Lower leg skin (tissue), 3 donors: ENCODE data around the gene HOMER1.

Experiments used
- POLR2A ChIP-seq, 2 donors: fragments of 450-650 bp; IDR thresholded peaks; one replicate each; pipeline ENCODE4 v1.6.1; 2016 to 2017; ENCODE audit warnings: antibody characterized with exemption in 2 of 2, mild to moderate bottlenecking in 1 of 2, moderate library complexity in 1 of 2
- TF ChIP-seq, protein P1 (sequence below), 3 donors: fragments of 450-650 bp; IDR thresholded peaks; one replicate each; pipeline ENCODE4 v1.5.1; 2016; ENCODE audit warnings: antibody characterized with exemption in 3 of 3, mild to moderate bottlenecking in 3 of 3, moderate library complexity in 2 of 3

DNA sequence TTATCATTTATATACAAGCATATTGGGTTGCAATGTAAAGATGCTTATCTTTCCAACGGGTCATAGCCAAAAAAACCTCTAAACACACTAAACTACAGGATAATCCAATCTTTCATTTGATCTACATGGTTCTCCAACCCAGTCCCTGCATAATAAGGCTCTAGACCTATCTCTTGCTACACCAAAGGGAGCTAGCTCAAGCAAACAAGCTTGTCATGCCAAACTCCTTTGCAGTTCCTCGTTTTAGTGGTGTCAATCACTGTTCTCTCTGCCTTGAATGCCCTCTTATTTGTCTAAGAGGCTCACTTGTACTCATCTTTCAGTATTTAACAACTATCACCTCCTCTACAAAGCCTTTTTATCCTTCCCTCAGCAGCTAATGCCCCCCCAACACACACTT, 5.6 kb downstream of the HOMER1 start:
- TF ChIP-seq, protein P1, sequence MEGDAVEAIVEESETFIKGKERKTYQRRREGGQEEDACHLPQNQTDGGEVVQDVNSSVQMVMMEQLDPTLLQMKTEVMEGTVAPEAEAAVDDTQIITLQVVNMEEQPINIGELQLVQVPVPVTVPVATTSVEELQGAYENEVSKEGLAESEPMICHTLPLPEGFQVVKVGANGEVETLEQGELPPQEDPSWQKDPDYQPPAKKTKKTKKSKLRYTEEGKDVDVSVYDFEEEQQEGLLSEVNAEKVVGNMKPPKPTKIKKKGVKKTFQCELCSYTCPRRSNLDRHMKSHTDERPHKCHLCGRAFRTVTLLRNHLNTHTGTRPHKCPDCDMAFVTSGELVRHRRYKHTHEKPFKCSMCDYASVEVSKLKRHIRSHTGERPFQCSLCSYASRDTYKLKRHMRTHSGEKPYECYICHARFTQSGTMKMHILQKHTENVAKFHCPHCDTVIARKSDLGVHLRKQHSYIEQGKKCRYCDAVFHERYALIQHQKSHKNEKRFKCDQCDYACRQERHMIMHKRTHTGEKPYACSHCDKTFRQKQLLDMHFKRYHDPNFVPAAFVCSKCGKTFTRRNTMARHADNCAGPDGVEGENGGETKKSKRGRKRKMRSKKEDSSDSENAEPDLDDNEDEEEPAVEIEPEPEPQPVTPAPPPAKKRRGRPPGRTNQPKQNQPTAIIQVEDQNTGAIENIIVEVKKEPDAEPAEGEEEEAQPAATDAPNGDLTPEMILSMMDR (IDR thresholded peaks at IDR 0.05): no peak
- TF ChIP-seq POLR2A (IDR thresholded peaks at IDR 0.05): no peak
